Heart right ventricle (tissue), 16 donors: ENCODE data around the gene FHOD3. TPM values are rescaled to one million over a fixed set of nuclear protein-coding genes. Genes with fewer than 3 reads are reported as not detected.

Experiments used
- ATAC-seq, 8 donors: fragments of 200-7000 bp; cut with Tn5 transposase; one replicate each; pipeline ENCODE4 v1.9.1; 2020; ENCODE audit warnings: mild to moderate bottlenecking in 8 of 8, moderate library complexity in 8 of 8, moderate number of reproducible peaks in 1 of 8
- DNase-seq, 2 donors: peaks; one replicate each; pipeline ENCODE4 v3.0.0-alpha.2; 2020
- H3K27ac ChIP-seq, 10 donors: fragments of 200-600 bp; sonication (generic) in 2 of 10; one replicate each; pipeline versions ENCODE4 v1.5.0 to v1.8.0; 2020 to 2022; ENCODE audit warnings: mild to moderate bottlenecking in 3 of 10
- H3K27me3 ChIP-seq, 7 donors: fragments of 200-600 bp; one replicate each; pipeline ENCODE4 v1.8.0; 2021 to 2022; ENCODE audit warnings: mild to moderate bottlenecking in 2 of 7
- H3K36me3 ChIP-seq, 9 donors: fragments of 200-600 bp; sonication (generic) in 1 of 9; one replicate each; pipeline versions ENCODE4 v1.5.0 to v1.8.0; 2020 to 2022; ENCODE audit warnings: mild to moderate bottlenecking in 2 of 9
- H3K4me1 ChIP-seq, 9 donors: fragments of 200-600 bp; sonication (generic) in 1 of 9; one replicate each; pipeline versions ENCODE4 v1.5.0 to v1.8.0; 2020 to 2022; ENCODE audit warnings: mild to moderate bottlenecking in 4 of 9
- H3K4me3 ChIP-seq, 10 donors: fragments of 200-600 bp; sonication (generic) in 2 of 10; one replicate each; pipeline versions ENCODE4 v1.5.0 to v1.8.0; 2020 to 2022; ENCODE audit warnings: mild to moderate bottlenecking in 7 of 10, moderate library complexity in 2 of 10
- H3K9me3 ChIP-seq, 11 donors: fragments of 200-600 bp in 10 of 11; sonication (generic) in 2 of 11; one replicate each; pipeline versions ENCODE4 v1.5.0 to v1.8.0; 2013 to 2022; ENCODE audit warnings: mild to moderate bottlenecking in 2 of 11, control low read depth in 1 of 11, moderate library complexity in 1 of 11
- WGBS, 2 donors: extraction: QIAGEN DNeasy Blood & Tissue Kit; methylation state at CpG; one replicate each; pipeline ENCODE4 v1.1.7; 2013; ENCODE audit warnings: inconsistent platforms in 1 of 2; 5-methylcytosine and 5-hydroxymethylcytosine counted together
- intact Hi-C, 10 donors: fragments of 100-400 bp; cut with DNase I; formaldehyde crosslinking; loops; one replicate each; pipeline versions ENCODE4 v1.11.1 to v1.14.2; 2022
- polyA plus RNA-seq, 2 donors: library from polyadenylated mRNA; stranded (reverse); fragments of 200-250 nt; gene quantifications; one replicate each; pipeline ENCODE4 v1.2.3, GENCODE V29; 2013
- total RNA-seq, 10 donors: library from RNA; stranded (reverse); fragmentation: NEBNext Ultra II Directional in 3 of 10; extraction: Animal tissue kit (Norgen Biotek cat#: 25700) in 3 of 10; gene quantifications; one replicate each; pipeline versions ENCODE4 v1.2.1 to v1.2.4, GENCODE V29; 2021 to 2023
- TF ChIP-seq, protein P1 (sequence below), 9 donors: fragments of 200-600 bp; sonication (generic) in 2 of 9; IDR thresholded peaks; one replicate each; pipeline versions ENCODE4 v1.5.0 to v1.8.0; 2021 to 2022; ENCODE audit warnings: antibody characterized with exemption in 9 of 9, mild to moderate bottlenecking in 5 of 9, moderate library complexity in 1 of 9
- donor health status: Arrhythmogenic right ventricular cardiomyopathy.
- donor health status: ischemic (EF 13 %, LVEDD 7.1; RV severe dilation, severe dysfunction).
- donor health status: healthy with polysubstance abuse.
- donor health status: DM: no; HTN: yes; CAD: no.
- donor health status: DM: no; HTN: no; CAD: no.
- donor health status: ischemic (EF 25% LVEDD 6.9; RV normal size, moderate dysfunction).
- donor health status: ischemic (EF 25% LVEDD 5.7; RV mildly dilated, moderate dysfunction).
- donor health status: healthy.
- donor health status: DM: yes; HTN: yes; CAD: no.
- donor health status: Ischemic cardiomyopathy.
- donor health status: ischemic (EF 35%, LVEDD 5.7; RV mildly dilated, moderate dysfunction).
- donor health status: nonischemic (EF 11% LVEDD 7.7; RV severe dilation, severe dysfunction).
- donor health status: DM: yes; HTN: yes; CAD: no.
- donor health status: PGD.
- donor health status: ischemic (EF 29% LVEDD 5.4; RV normal size, mild dysfunction).
- donor health status: nonischemic (EF 23%, LVEDD 6.1; RV moderate dilation, normal function).

Gene FHOD3
- total and polyA plus RNA-seq, 12 donors: 81.8 to 484 (median 356) TPM

DNA sequence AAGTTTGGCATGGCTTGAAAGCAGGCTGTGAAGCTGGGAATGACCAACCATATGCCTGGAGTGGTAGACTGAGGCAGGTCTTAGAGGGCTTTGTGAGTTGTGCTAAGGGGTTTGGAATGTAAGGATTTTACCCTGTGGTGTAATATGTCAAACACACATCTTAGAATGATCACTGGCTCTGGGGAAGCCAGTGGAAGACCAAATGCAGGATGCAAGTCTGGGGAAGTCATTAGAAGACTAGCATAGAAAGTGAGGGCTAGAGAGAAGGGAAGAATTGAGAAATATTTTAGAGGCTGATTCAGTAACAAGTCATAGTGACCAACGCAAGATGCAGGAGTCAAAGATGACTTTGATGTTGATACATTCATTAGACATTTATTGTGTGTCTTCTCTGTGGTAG, 3.5 kb upstream of the FHOD3 start:
- Histone ChIP-seq H3K36me3 (no peaks in the 10 kb centered on the region), H3K4me1 (peaks cover 5 to 26% (median 14%) of the 10 kb centered on the region in 9 donors), H3K27me3 (peaks cover 0 to 55% (median 18%) of the 10 kb centered on the region in 7 donors), H3K27ac (no peak overlapping the region), H3K4me3 (no peak overlapping the region), H3K9me3 (peaks cover 0 to 8% (median 0%) of the 10 kb centered on the region in 11 donors)
- WGBS, 2 donors: 85 to 94% methylated on average over 1 of the region's 1 CpG
- ATAC-seq (no peak), DNase-seq (no peak)
- TF ChIP-seq, protein P1, sequence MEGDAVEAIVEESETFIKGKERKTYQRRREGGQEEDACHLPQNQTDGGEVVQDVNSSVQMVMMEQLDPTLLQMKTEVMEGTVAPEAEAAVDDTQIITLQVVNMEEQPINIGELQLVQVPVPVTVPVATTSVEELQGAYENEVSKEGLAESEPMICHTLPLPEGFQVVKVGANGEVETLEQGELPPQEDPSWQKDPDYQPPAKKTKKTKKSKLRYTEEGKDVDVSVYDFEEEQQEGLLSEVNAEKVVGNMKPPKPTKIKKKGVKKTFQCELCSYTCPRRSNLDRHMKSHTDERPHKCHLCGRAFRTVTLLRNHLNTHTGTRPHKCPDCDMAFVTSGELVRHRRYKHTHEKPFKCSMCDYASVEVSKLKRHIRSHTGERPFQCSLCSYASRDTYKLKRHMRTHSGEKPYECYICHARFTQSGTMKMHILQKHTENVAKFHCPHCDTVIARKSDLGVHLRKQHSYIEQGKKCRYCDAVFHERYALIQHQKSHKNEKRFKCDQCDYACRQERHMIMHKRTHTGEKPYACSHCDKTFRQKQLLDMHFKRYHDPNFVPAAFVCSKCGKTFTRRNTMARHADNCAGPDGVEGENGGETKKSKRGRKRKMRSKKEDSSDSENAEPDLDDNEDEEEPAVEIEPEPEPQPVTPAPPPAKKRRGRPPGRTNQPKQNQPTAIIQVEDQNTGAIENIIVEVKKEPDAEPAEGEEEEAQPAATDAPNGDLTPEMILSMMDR (IDR thresholded peaks at IDR 0.05): no peak
- intact Hi-C loops: loop anchor here in 5 of 10 donors (10.0 kb wide), 4 partner anchors 81 to 281 kb away; no protein-coding TSS in a partner anchor

DNA sequence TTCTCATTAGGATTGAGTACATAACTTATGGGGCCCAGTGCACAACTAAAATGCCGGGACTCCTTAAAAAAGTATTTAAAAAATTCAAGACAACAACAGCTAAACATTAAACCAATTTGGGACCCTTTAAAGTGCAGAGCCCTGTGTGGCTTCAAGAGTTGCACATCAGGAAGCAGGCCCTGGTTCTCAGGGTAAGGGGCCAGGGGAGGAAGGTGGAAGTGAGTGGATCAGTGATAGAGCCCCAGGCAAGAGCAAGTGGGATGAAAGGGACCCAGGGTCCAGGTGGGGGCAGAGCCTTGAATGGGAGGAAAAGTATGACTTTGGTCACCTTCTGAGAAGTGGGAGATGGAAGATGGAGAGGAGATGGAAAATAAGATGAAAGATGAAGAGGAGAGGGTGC, 2.3 kb upstream of the FHOD3 start:
- intact Hi-C loops: loop anchor here in 8 of 10 donors (5.0 to 10.0 kb wide), 9 partner anchors 42 to 367 kb away; no protein-coding TSS in a partner anchor
- peaks cover 0 to 67% (median 30%) of the 10 kb centered on the region in 7 donors for H3K27me3 ChIP-seq
- TF ChIP-seq, protein P1 (IDR thresholded peaks at IDR 0.05): no peak
- DNase-seq (no peak), ATAC-seq (no peak)
- no peaks in the 10 kb centered on the region for H3K36me3 ChIP-seq
- H3K9me3 ChIP-seq: peaks cover 0 to 6% (median 0%) of the 10 kb centered on the region in 11 donors
- no peak overlapping the region for H3K27ac ChIP-seq
- 89 to 92% methylated on average over 1 of the region's 1 CpG for WGBS, 2 donors
- H3K4me1 ChIP-seq: peaks cover 5 to 27% (median 14%) of the 10 kb centered on the region in 9 donors
- no peak overlapping the region for H3K4me3 ChIP-seq

DNA sequence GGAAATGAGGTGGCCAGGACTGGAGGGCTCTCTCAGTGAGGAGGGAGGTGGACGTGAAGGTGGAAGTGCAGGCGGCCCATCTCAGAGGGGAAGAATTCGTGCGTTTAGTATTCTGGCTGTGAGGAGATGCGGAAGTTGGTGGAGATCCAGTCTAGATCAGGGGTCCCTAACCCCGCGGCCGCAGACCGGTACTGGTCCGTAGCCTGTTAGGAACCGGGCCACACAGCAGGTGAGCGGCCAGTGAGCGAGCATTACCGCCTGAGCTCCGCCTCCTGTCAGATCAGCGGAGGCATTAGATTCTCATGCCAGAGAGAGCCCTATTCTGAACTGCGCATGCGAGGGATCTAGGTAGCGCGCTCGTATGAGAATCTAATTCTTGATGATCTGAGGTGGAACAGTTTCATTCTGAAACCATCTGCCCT, 1.6 kb upstream of the FHOD3 start:
- peak in 3 of 8 donors; percentile 17 to 32 (median 22) for ATAC-seq
- WGBS, 2 donors: 40 to 51% methylated on average over 20 to 21 of the region's 21 CpGs
- Histone ChIP-seq H3K27me3 (peaks cover 0 to 72% (median 37%) of the 10 kb centered on the region in 7 donors), H3K36me3 (no peaks in the 10 kb centered on the region), H3K9me3 (peaks cover 0 to 6% (median 0%) of the 10 kb centered on the region in 11 donors), H3K27ac (peak overlapping the region in 3 of 10 donors; percentile 85 to 96 (median 90)), H3K4me1 (peaks cover 5 to 32% (median 14%) of the 10 kb centered on the region in 9 donors), H3K4me3 (peak overlapping the region in 9 of 10 donors; percentile 63 to 90 (median 78))
- no peak for DNase-seq
- intact Hi-C loops: loop anchor here in 8 of 10 donors (5.0 to 10.0 kb wide), 9 partner anchors 41 to 366 kb away; no protein-coding TSS in a partner anchor
- TF ChIP-seq, protein P1 (IDR thresholded peaks at IDR 0.05): no peak

DNA sequence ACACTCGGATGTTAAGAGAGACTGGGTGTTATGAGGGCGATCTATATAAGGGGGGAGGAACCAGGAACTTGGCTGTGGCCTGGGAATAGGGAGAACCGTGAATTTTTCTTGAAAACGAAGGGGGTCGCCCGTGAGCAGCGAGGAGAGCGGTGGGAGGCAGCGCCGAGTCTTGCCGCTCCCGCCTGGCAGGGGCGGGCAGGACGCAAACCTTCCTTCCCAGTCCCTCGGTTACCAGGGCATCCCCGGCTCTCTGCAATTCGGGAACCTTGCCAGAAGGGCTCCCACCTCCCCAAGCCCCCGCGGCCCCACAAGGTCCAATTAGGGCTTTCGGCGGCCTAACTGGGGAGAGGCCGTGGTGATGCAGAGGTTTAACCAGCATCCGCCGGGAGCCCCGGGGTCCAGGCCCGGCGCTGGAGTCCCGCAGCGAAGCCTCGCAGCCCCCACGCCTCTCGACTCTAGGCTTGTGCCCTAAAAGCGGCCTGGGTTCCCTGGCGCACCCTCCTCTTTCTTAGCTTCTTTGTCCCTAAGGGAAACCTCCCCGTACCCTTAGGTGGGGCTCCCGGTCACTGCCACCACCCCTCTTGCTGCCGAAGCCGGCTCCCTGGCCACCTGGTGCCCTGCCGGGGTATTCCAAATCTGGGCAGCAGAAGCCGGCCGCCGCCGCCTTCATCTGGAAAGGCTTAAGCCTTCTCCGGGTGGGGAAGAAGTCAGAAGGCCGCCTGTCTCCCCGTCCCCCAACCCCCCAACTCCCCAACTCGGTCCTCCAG, 680 bp upstream of the FHOD3 start:
- ATAC-seq (peak; percentile 47 to 81 (median 72)), DNase-seq (peak; percentile 52 to 67)
- Histone ChIP-seq H3K4me1 (peaks cover 6 to 42% (median 14%) of the 10 kb centered on the region in 9 donors), H3K9me3 (peaks cover 0 to 6% (median 0%) of the 10 kb centered on the region in 11 donors), H3K36me3 (no peaks in the 10 kb centered on the region), H3K4me3 (peak overlapping the region; percentile 54 to 90 (median 78)), H3K27ac (peak overlapping the region; percentile 34 to 96 (median 84)), H3K27me3 (peaks cover 0 to 74% (median 39%) of the 10 kb centered on the region in 7 donors)
- intact Hi-C loops: loop anchor here in 8 of 10 donors (5.0 to 10.0 kb wide), 9 partner anchors 40 to 365 kb away; no protein-coding TSS in a partner anchor
- TF ChIP-seq, protein P1 (IDR thresholded peaks at IDR 0.05): peak in 8 of 9 donors; percentile 8 to 60 (median 43)
- 0 to 1% methylated on average over 46 to 47 of the region's 47 CpGs for WGBS, 2 donors
